Glomerular endothelial cell (primary cell): ENCODE results near the gene RREB1. TPM values are rescaled to one million over a fixed set of nuclear protein-coding genes. Genes with fewer than 3 reads are reported as not detected.

Experiments used
- DNase-seq: peaks from one replicate; pipeline ENCODE4 v3.0.0-alpha.2; 2011; ENCODE audit warnings: low read depth, low spot score; ENCODE audit errors: extremely low read depth
- total RNA-seq: library from RNA; depleted of rRNA; stranded (reverse); fragments of >200 nt; gene quantifications from 2 replicates; pipeline ENCODE4 v1.2.3, GENCODE V29; 2015

RREB1 gene
- total RNA-seq: 27.3 and 39.4 TPM in 2 replicates

- DNase-seq: no peak
These were observed at the start of gene RREB1 for GRCh38 chr6:7107578-7108195. TSS of gene RREB1 (plus strand) at chr6:7107961. CDS start at chr6:7181912, 73,951 bp downstream.

GRCh38 chr6:7058250-7058923 lies 49.4 kb upstream of the RREB1 start:
- DNase-seq: no peak

GRCh38 chr6:7060769-7061516 lies 46.8 kb upstream of the RREB1 start:
- no peak for DNase-seq

GRCh38 chr6:7062451-7063162 lies 45.2 kb upstream of the RREB1 start:
- no peak for DNase-seq

GRCh38 chr6:7067305-7067704 lies 40.5 kb upstream of the RREB1 start:
- no peak for DNase-seq

- no peak for DNase-seq
These were observed 36.4 kb upstream of the RREB1 start for GRCh38 chr6:7071405-7071804.

GRCh38 chr6:7073082-7073820 lies 34.5 kb upstream of the RREB1 start:
- no peak for DNase-seq

- DNase-seq: no peak
These were observed 33.8 kb upstream of the RREB1 start for GRCh38 chr6:7073821-7074525.

- no peak for DNase-seq
These were observed 32.9 kb upstream of the RREB1 start for GRCh38 chr6:7074870-7075269.

- no peak for DNase-seq
These were observed 32.3 kb upstream of the RREB1 start for GRCh38 chr6:7075341-7076000.

GRCh38 chr6:7077856-7078255 lies 29.9 kb upstream of the RREB1 start:
- no peak for DNase-seq

GRCh38 chr6:7078856-7079255 lies 28.9 kb upstream of the RREB1 start:
- no peak for DNase-seq

- DNase-seq: no peak
These were observed 27.4 kb upstream of the RREB1 start for GRCh38 chr6:7080311-7080710.

- DNase-seq: no peak
These were observed 21.9 kb upstream of the RREB1 start for GRCh38 chr6:7085911-7086310.

GRCh38 chr6:7086488-7086887 lies 21.3 kb upstream of the RREB1 start:
- DNase-seq: no peak

- no peak for DNase-seq
These were observed 20.7 kb upstream of the RREB1 start for GRCh38 chr6:7087066-7087465.

- no peak for DNase-seq
These were observed 20.2 kb upstream of the RREB1 start for GRCh38 chr6:7087491-7087979.

- no peak for DNase-seq
These were observed 19.6 kb upstream of the RREB1 start for GRCh38 chr6:7088076-7088742.

GRCh38 chr6:7098993-7099392 lies 8.8 kb upstream of the RREB1 start:
- DNase-seq: no peak
